OCI-LY1 (cell line): ENCODE results near the gene ADAMTS17.

Experiments
- H2AFZ ChIP-seq: fragments of 200-600 bp; sonication (generic), shearing (Covaris generic); 2 replicates; pipeline ENCODE4 v1.6.0; 2014; ENCODE audit warnings: antibody characterized with exemption, mild to moderate bottlenecking, low read length
- H3F3A ChIP-seq: fragments of 200-600 bp; sonication (generic), shearing (Covaris generic); 2 replicates; pipeline ENCODE4 v1.6.0; 2014; ENCODE audit warnings: mild to moderate bottlenecking, antibody characterized with exemption, low read length, moderate library complexity; ENCODE audit not compliant: insufficient read depth
- H3K27ac ChIP-seq: fragments of 200-600 bp; sonication (generic); 2 replicates; pipeline ENCODE4 v1.5.1; 2014; ENCODE audit warnings: low read length, mixed run types, mild to moderate bottlenecking, low read depth; ENCODE audit not compliant: poor library complexity, severe bottlenecking
- H3K27me3 ChIP-seq: fragments of 200-600 bp; sonication (generic); 2 replicates; pipeline ENCODE4 v1.6.0; 2014; ENCODE audit warnings: antibody characterized with exemption, mild to moderate bottlenecking, low read length, moderate library complexity; ENCODE audit not compliant: insufficient read depth
- H3K36me3 ChIP-seq: fragments of 200-600 bp; sonication (generic); 2 replicates; pipeline ENCODE4 v1.6.1; 2014; ENCODE audit warnings: mild to moderate bottlenecking, antibody characterized with exemption, low read length, moderate library complexity, mixed read lengths; ENCODE audit not compliant: insufficient read depth
- H3K4me1 ChIP-seq: fragments of 200-600 bp; sonication (generic); 2 replicates; pipeline ENCODE4 v1.5.1; 2014; ENCODE audit warnings: mild to moderate bottlenecking, low read length, moderate library complexity; ENCODE audit not compliant: insufficient read depth, severe bottlenecking
- H3K4me2 ChIP-seq: fragments of 200-600 bp; sonication (generic), shearing (Covaris generic); 2 replicates; pipeline ENCODE4 v1.6.1; 2014; ENCODE audit warnings: low read length
- H3K4me3 ChIP-seq: fragments of 200-600 bp; sonication (generic); 2 replicates; pipeline ENCODE4 v1.5.1; 2014; ENCODE audit warnings: low read length, low read depth, mild to moderate bottlenecking, mixed read lengths; ENCODE audit not compliant: poor library complexity, severe bottlenecking
- H3K79me2 ChIP-seq: fragments of 200-600 bp; shearing (Covaris generic); 2 replicates; pipeline ENCODE4 v1.6.1; 2016; ENCODE audit warnings: mixed run types, low read length, mixed read lengths; ENCODE audit not compliant: insufficient read depth
- H3K9ac ChIP-seq: fragments of 200-600 bp; sonication (generic), shearing (Covaris generic); 2 replicates; pipeline ENCODE4 v1.6.1; 2014; ENCODE audit warnings: mild to moderate bottlenecking, low read length, mixed read lengths
- H3K9me2 ChIP-seq: fragments of 200-600 bp; sonication (generic), shearing (Covaris generic); 2 replicates; pipeline ENCODE4 v1.6.1; 2014; ENCODE audit warnings: low read depth, mild to moderate bottlenecking, low read length, mixed read lengths
- H3K9me3 ChIP-seq: fragments of 200-600 bp; shearing (Covaris generic); 2 replicates; pipeline ENCODE4 v1.6.1; 2014; ENCODE audit warnings: low read length, mixed read lengths
- H4K20me1 ChIP-seq: fragments of 200-600 bp; sonication (generic), shearing (Covaris generic); 2 replicates; pipeline ENCODE4 v1.6.0; 2016; ENCODE audit warnings: mild to moderate bottlenecking, low read length; ENCODE audit not compliant: insufficient read depth
- EZH2 ChIP-seq: fragments of 200-600 bp; sonication (generic), shearing (Covaris generic); IDR thresholded peaks from 2 replicates; pipeline ENCODE4 v1.8.0; 2017; ENCODE audit warnings: borderline replicate concordance, mixed run types, mild to moderate bottlenecking, antibody characterized with exemption, low read length, moderate library complexity, mixed read lengths
- TF ChIP-seq, protein P1 (sequence below): fragments of 200-600 bp; sonication (generic), shearing (Covaris generic); IDR thresholded peaks from 2 replicates; pipeline ENCODE4 v1.5.1; 2017; ENCODE audit warnings: mild to moderate bottlenecking, antibody characterized with exemption, low read length, moderate library complexity, mixed read lengths

The ADAMTS17 gene

DNA sequence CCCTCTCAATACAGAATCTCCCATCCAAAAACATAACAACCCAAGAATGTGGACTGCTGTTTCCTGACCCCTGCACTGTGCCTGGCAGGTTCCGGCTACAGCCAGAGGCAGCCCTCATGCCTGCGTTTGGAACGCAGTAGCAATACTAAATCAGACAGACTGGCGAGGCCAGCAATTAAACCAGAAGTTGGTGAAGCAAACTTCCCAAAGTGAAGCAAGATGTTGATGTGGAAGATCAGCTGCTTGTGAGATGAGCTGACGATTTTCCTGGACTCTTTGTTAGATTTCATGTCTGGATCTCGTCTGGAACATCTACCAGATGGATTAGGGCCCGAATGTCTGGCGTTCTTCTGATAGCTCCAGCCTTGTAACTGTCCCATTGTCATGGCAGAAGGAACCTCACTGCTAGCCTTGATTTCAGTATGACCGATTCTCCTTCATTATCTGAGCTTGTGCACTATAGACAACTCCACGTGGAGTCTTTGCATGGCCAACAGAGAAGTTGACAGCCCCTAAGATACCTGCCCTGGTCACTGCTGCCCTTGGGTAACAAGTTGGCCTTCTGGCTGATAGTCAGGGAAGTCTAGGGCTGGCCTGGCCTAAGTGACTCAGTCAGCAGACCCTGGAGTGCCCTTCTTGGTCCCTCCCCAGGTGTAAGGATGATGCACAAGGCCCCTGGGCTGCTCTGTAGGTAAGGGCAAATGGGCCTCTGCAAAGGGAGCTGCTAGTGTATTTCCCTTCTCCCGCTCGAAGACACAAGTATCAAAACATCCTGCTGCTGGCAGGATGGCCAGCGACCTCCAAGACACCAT, 126.5 kb downstream of the ADAMTS17 start:
- no peaks in the 10 kb centered on the region for H3K9me2 ChIP-seq
- no peak overlapping the region for H3K9ac ChIP-seq
- H3K4me2 ChIP-seq = no peak overlapping the region
- TF ChIP-seq EZH2 = no peak
- TF ChIP-seq, protein P1, sequence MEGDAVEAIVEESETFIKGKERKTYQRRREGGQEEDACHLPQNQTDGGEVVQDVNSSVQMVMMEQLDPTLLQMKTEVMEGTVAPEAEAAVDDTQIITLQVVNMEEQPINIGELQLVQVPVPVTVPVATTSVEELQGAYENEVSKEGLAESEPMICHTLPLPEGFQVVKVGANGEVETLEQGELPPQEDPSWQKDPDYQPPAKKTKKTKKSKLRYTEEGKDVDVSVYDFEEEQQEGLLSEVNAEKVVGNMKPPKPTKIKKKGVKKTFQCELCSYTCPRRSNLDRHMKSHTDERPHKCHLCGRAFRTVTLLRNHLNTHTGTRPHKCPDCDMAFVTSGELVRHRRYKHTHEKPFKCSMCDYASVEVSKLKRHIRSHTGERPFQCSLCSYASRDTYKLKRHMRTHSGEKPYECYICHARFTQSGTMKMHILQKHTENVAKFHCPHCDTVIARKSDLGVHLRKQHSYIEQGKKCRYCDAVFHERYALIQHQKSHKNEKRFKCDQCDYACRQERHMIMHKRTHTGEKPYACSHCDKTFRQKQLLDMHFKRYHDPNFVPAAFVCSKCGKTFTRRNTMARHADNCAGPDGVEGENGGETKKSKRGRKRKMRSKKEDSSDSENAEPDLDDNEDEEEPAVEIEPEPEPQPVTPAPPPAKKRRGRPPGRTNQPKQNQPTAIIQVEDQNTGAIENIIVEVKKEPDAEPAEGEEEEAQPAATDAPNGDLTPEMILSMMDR = no peak
- no peak overlapping the region for H2AFZ ChIP-seq
- no peaks in the 10 kb centered on the region for H3K4me1 ChIP-seq
- H3K9me3 ChIP-seq = no peaks in the 10 kb centered on the region
- H3F3A ChIP-seq = no peaks in the 10 kb centered on the region
- no peak overlapping the region for H3K27ac ChIP-seq
- H3K4me3 ChIP-seq = no peak overlapping the region
- H4K20me1 ChIP-seq = no peaks in the 10 kb centered on the region
- H3K79me2 ChIP-seq = no peaks in the 10 kb centered on the region
- H3K36me3 ChIP-seq = no peaks in the 10 kb centered on the region
- H3K27me3 ChIP-seq = no peaks in the 10 kb centered on the region

DNA sequence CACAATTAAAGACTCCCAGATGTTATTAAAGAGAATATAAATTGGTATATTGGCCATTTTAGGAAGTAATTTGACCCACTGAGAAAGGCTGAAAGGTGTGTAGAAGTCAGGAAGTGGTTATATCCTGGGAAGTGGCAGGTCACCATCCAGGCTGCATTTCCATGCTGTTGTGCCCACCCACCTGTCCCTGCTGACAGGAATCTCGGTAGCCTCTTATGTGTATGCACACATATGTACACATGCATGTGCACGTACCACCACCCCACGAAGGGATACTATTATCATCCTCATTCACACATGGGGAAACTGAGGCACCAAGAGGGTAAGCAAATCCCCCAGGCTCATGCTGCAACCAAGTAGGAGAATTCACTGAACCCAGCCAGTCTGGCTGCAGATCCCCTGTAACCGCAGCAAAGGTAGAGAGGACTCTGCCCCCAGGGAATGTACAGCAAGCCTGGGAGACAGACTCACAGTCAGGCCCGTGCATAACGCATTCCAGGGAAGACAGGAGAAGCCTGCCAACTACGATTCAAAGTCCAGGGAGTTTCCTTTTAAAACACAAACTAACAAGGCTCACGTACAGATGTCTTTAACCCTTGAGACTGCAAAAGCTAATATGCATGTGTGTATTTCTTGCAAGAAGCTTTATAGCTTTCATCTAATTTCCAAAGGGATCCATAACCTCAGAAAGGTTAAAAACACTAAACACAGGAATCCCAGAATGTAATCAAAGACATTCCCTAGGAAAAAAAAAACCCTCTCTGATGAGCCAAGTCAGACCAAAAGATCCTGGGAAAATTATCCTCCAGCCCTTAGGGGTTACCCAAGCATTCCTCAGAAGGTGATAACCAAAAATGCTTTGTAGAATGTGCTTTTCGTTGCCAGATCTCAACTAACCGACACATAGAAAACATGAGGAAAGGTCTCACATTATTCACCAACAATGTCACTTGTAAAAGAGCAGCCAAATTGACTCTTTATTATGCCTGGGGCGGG, 129.6 kb downstream of the ADAMTS17 start:
- Histone ChIP-seq H3K36me3 (no peaks in the 10 kb centered on the region), H2AFZ (no peak overlapping the region), H3K9me2 (no peaks in the 10 kb centered on the region), H3K4me2 (no peak overlapping the region), H3K9ac (no peak overlapping the region), H3K4me1 (no peaks in the 10 kb centered on the region), H3F3A (no peaks in the 10 kb centered on the region), H4K20me1 (no peaks in the 10 kb centered on the region), H3K9me3 (no peaks in the 10 kb centered on the region), H3K4me3 (no peak overlapping the region), H3K27me3 (no peaks in the 10 kb centered on the region), H3K27ac (no peak overlapping the region), H3K79me2 (no peaks in the 10 kb centered on the region)
- TF ChIP-seq, protein P1 = no peak
- no peak for TF ChIP-seq EZH2

DNA sequence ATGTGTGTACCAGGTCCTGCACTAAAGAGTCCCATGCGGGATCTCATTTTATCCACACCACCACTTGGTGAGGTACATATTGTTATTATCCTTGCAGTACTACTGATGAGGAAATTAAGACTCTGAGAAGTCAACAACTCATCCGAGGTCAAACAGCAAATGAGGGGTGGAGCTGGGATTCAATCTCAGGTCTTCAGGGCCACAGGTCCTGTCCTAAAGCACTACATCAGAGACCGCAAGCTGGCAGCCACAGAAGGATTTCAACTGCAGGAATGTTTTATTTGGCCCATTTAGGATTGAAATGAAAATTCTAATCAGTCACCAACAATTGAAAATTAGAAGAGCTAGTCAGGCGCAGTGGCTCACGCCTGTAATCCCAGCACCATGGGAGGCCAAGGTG, 131.4 kb downstream of the ADAMTS17 start:
- H4K20me1 ChIP-seq = no peaks in the 10 kb centered on the region
- H3K9ac ChIP-seq = no peak overlapping the region
- no peaks in the 10 kb centered on the region for H3K27me3 ChIP-seq
- no peaks in the 10 kb centered on the region for H3K36me3 ChIP-seq
- H3K9me3 ChIP-seq = no peaks in the 10 kb centered on the region
- H3K27ac ChIP-seq = no peak overlapping the region
- H3K4me2 ChIP-seq = no peak overlapping the region
- no peaks in the 10 kb centered on the region for H3F3A ChIP-seq
- H3K4me3 ChIP-seq = no peak overlapping the region
- no peaks in the 10 kb centered on the region for H3K79me2 ChIP-seq
- TF ChIP-seq, protein P1 = no peak
- no peak for TF ChIP-seq EZH2
- no peaks in the 10 kb centered on the region for H3K4me1 ChIP-seq
- H2AFZ ChIP-seq = no peak overlapping the region
- H3K9me2 ChIP-seq = no peaks in the 10 kb centered on the region
